ENCODE data around the gene KLRF2. TPM values are rescaled to one million over a fixed set of nuclear protein-coding genes. Genes with fewer than 3 reads are reported as not detected.
A peak's percentile ranks its signal among the peaks of the same experiment; 100 is the strongest.

Gene KLRF2
- polyA plus RNA-seq, 1 donor: 1.2 TPM

GRCh38 chr12:9908350-9908749 is 27.1 kb downstream of the KLRF2 start:
- Histone ChIP-seq H3K4me3 (ENCODE audit: low read length) (no peak overlapping the region), H3K9me3 (ENCODE audit: control insufficient read depth, low read depth, low read length) (no peaks in the 10 kb centered on the region), H3K36me3 (ENCODE audit: control insufficient read depth, insufficient read depth, low read length) (no peaks in the 10 kb centered on the region), H3K27ac (ENCODE audit: low read length) (no peak overlapping the region), H3K27me3 (ENCODE audit: control insufficient read depth, insufficient read depth, low read length) (no peaks in the 10 kb centered on the region), H3K4me1 (ENCODE audit: control insufficient read depth, insufficient read depth, low read length) (no peaks in the 10 kb centered on the region)
- DNase-seq: no peak
- 80% methylated on average over 1 of the region's 4 CpGs for WGBS (ENCODE audit: insufficient coverage, low lambda C conversion rate)

DNA sequence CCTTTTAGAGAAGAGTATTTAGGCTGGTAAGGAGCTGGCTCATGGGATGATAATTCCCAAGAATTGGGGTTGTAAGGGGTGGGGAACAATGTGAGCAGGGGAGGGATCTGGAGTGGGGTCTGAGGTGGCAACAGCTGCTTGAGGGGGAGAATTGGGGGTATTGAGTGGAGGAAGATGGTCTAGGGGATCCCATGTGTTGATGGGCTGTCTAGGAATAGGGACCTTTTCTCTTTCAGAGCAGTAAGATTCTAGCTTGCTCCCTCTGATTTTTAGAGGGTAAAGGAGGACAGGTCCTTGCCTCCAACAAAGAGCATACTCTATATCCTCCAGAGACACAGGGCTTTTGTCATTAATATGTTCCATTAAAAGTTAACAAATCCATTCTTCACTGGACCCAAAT is 28.4 kb downstream of the KLRF2 start:
- Histone ChIP-seq H3K27me3 (ENCODE audit: control insufficient read depth, insufficient read depth, low read length) (no peaks in the 10 kb centered on the region), H3K36me3 (ENCODE audit: control insufficient read depth, insufficient read depth, low read length) (no peaks in the 10 kb centered on the region), H3K27ac (ENCODE audit: low read length) (no peak overlapping the region), H3K4me3 (ENCODE audit: low read length) (no peak overlapping the region), H3K9me3 (ENCODE audit: control insufficient read depth, low read depth, low read length) (no peaks in the 10 kb centered on the region), H3K4me1 (ENCODE audit: control insufficient read depth, insufficient read depth, low read length) (no peaks in the 10 kb centered on the region)
- no peak for DNase-seq

GRCh38 chr12:9910716-9911421 is 29.6 kb downstream of the KLRF2 start:
- no CpG with 5 or more reads among the region's 7 CpGs for WGBS (ENCODE audit: insufficient coverage, low lambda C conversion rate)
- no peak for DNase-seq
- Histone ChIP-seq H3K27ac (ENCODE audit: low read length) (no peak overlapping the region), H3K36me3 (ENCODE audit: control insufficient read depth, insufficient read depth, low read length) (no peaks in the 10 kb centered on the region), H3K27me3 (ENCODE audit: control insufficient read depth, insufficient read depth, low read length) (no peaks in the 10 kb centered on the region), H3K9me3 (ENCODE audit: control insufficient read depth, low read depth, low read length) (no peaks in the 10 kb centered on the region), H3K4me1 (ENCODE audit: control insufficient read depth, insufficient read depth, low read length) (no peaks in the 10 kb centered on the region), H3K4me3 (ENCODE audit: low read length) (no peak overlapping the region)

- Histone ChIP-seq H3K4me3 (ENCODE audit: low read length) (no peak overlapping the region), H3K27me3 (ENCODE audit: control insufficient read depth, insufficient read depth, low read length) (no peaks in the 10 kb centered on the region), H3K27ac (ENCODE audit: low read length) (no peak overlapping the region), H3K36me3 (ENCODE audit: control insufficient read depth, insufficient read depth, low read length) (no peaks in the 10 kb centered on the region), H3K9me3 (ENCODE audit: control insufficient read depth, low read depth, low read length) (no peaks in the 10 kb centered on the region), H3K4me1 (ENCODE audit: control insufficient read depth, insufficient read depth, low read length) (no peaks in the 10 kb centered on the region)
- no peak for DNase-seq
These were observed 30.4 kb downstream of the KLRF2 start for GRCh38 chr12:9911708-9912107.

GRCh38 chr12:9919443-9919842 is 38.2 kb downstream of the KLRF2 start:
- WGBS (ENCODE audit: insufficient coverage, low lambda C conversion rate): no CpG with 5 or more reads among the region's 3 CpGs
- no peak for DNase-seq
- Histone ChIP-seq H3K4me3 (ENCODE audit: low read length) (no peak overlapping the region), H3K4me1 (ENCODE audit: control insufficient read depth, insufficient read depth, low read length) (no peaks in the 10 kb centered on the region), H3K9me3 (ENCODE audit: control insufficient read depth, low read depth, low read length) (no peaks in the 10 kb centered on the region), H3K27ac (ENCODE audit: low read length) (no peak overlapping the region), H3K36me3 (ENCODE audit: control insufficient read depth, insufficient read depth, low read length) (no peaks in the 10 kb centered on the region), H3K27me3 (ENCODE audit: control insufficient read depth, insufficient read depth, low read length) (no peaks in the 10 kb centered on the region)

DNA sequence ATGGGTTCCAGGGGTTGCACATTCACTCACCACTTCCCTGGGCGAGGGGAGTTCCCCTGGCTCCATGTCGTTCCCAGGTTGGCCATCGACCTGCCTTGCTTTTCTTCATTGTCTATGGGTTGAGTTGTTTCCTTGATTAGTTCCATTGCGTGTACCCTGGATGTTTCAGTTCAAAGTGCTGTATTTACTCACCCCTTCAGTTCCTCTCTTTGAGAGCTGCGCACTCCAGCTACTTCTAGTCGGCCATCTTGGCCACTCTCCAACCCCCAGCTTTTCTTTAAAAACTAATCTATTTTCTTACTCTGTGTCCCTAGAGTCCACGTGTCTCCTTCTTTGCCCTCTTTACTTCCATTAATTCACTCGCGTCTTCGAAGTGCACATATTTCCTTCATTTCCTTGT is 39.2 kb downstream of the KLRF2 start:
- DNase-seq: no peak
- WGBS (ENCODE audit: insufficient coverage, low lambda C conversion rate): 94% methylated on average over 6 of the region's 10 CpGs

GRCh38 chr12:9922429-9922828 is 41.1 kb downstream of the KLRF2 start:
- Histone ChIP-seq H3K27me3 (ENCODE audit: control insufficient read depth, insufficient read depth, low read length) (no peaks in the 10 kb centered on the region), H3K9me3 (ENCODE audit: control insufficient read depth, low read depth, low read length) (no peaks in the 10 kb centered on the region), H3K4me1 (ENCODE audit: control insufficient read depth, insufficient read depth, low read length) (no peaks in the 10 kb centered on the region), H3K36me3 (ENCODE audit: control insufficient read depth, insufficient read depth, low read length) (no peaks in the 10 kb centered on the region), H3K4me3 (ENCODE audit: low read length) (no peak overlapping the region), H3K27ac (ENCODE audit: low read length) (no peak overlapping the region)
- no peak for DNase-seq
- 100% methylated on average over 1 of the region's 1 CpG for WGBS (ENCODE audit: insufficient coverage, low lambda C conversion rate)

More for the DNA sequence above, 39.2 kb downstream of the KLRF2 start:
- Histone ChIP-seq H3K4me3 (ENCODE audit: low read length) (no peak overlapping the region), H3K27ac (ENCODE audit: low read length) (no peak overlapping the region), H3K27me3 (ENCODE audit: control insufficient read depth, insufficient read depth, low read length) (no peaks in the 10 kb centered on the region), H3K4me1 (ENCODE audit: control insufficient read depth, insufficient read depth, low read length) (no peaks in the 10 kb centered on the region), H3K9me3 (ENCODE audit: control insufficient read depth, low read depth, low read length) (no peaks in the 10 kb centered on the region), H3K36me3 (ENCODE audit: control insufficient read depth, insufficient read depth, low read length) (no peaks in the 10 kb centered on the region)

GRCh38 chr12:9925705-9926393 is 44.6 kb downstream of the KLRF2 start:
- H3K4me3 ChIP-seq (ENCODE audit: low read length): no peak overlapping the region
- H3K9me3 ChIP-seq (ENCODE audit: control insufficient read depth, low read depth, low read length): no peaks in the 10 kb centered on the region
- DNase-seq: peak; percentile 13 to 37
- WGBS (ENCODE audit: insufficient coverage, low lambda C conversion rate): 40% methylated on average over 1 of the region's 5 CpGs
- no peaks in the 10 kb centered on the region for H3K4me1 ChIP-seq (ENCODE audit: control insufficient read depth, insufficient read depth, low read length)
- no peaks in the 10 kb centered on the region for H3K27me3 ChIP-seq (ENCODE audit: control insufficient read depth, insufficient read depth, low read length)
- H3K36me3 ChIP-seq (ENCODE audit: control insufficient read depth, insufficient read depth, low read length): no peaks in the 10 kb centered on the region
- no peak overlapping the region for H3K27ac ChIP-seq (ENCODE audit: low read length)

- Histone ChIP-seq H3K9me3 (ENCODE audit: control insufficient read depth, low read depth, low read length) (no peaks in the 10 kb centered on the region), H3K27me3 (ENCODE audit: control insufficient read depth, insufficient read depth, low read length) (no peaks in the 10 kb centered on the region), H3K4me3 (ENCODE audit: low read length) (no peak overlapping the region), H3K27ac (ENCODE audit: low read length) (no peak overlapping the region), H3K4me1 (ENCODE audit: control insufficient read depth, insufficient read depth, low read length) (no peaks in the 10 kb centered on the region), H3K36me3 (ENCODE audit: control insufficient read depth, insufficient read depth, low read length) (no peaks in the 10 kb centered on the region)
- 70% methylated on average over 1 of the region's 3 CpGs for WGBS (ENCODE audit: insufficient coverage, low lambda C conversion rate)
- DNase-seq: no peak
These were observed 45.6 kb downstream of the KLRF2 start for GRCh38 chr12:9926876-9927275.

DNA sequence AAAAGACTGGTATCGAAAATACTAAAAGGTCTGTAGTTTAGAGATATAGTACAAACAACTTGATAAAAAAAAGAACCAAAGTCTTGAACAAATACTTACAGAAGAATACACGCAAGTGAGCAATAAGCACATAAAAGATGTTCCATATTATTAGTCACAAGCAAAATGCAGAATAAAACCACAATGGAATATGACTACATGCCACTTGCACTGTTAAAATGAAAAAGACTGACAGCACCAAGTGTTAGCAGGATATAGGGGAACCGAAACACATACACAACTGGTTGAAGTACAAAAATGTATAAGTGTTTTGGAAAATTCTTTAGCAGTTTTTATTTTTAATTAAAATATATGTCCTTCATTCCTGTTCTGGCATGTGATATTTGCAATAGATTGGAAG is 47.3 kb downstream of the KLRF2 start:
- H3K36me3 ChIP-seq (ENCODE audit: control insufficient read depth, insufficient read depth, low read length): no peaks in the 10 kb centered on the region
- H3K27ac ChIP-seq (ENCODE audit: low read length): no peak overlapping the region
- H3K9me3 ChIP-seq (ENCODE audit: control insufficient read depth, low read depth, low read length): no peaks in the 10 kb centered on the region
- H3K4me3 ChIP-seq (ENCODE audit: low read length): no peak overlapping the region
- no peak for DNase-seq
- WGBS (ENCODE audit: insufficient coverage, low lambda C conversion rate): 88% methylated on average over 2 of the region's 3 CpGs
- H3K27me3 ChIP-seq (ENCODE audit: control insufficient read depth, insufficient read depth, low read length): no peaks in the 10 kb centered on the region
- H3K4me1 ChIP-seq (ENCODE audit: control insufficient read depth, insufficient read depth, low read length): no peaks in the 10 kb centered on the region

DNA sequence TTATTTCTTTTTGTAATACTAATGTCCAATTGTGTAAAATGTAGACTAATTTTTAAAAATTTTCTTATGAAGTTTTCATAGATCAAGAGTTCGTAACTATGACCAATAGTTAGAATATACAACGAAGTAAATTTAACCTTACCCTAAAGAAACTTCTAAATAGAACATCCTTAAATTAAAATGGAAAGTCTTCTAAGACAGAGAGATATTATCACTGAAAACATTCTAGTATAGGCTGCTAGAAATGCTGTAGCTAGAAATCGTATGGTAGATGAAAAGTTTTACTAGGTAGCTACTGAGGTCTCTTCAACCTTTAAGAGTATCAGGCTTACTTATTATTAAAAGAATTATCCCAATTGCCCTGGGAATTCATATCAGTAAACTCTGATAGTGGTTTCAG is 50.0 kb downstream of the KLRF2 start:
- WGBS (ENCODE audit: insufficient coverage, low lambda C conversion rate): 73% methylated on average over 3 of the region's 3 CpGs
- H3K9me3 ChIP-seq (ENCODE audit: control insufficient read depth, low read depth, low read length): no peaks in the 10 kb centered on the region
- no peaks in the 10 kb centered on the region for H3K27me3 ChIP-seq (ENCODE audit: control insufficient read depth, insufficient read depth, low read length)
- no peaks in the 10 kb centered on the region for H3K36me3 ChIP-seq (ENCODE audit: control insufficient read depth, insufficient read depth, low read length)
- H3K4me1 ChIP-seq (ENCODE audit: control insufficient read depth, insufficient read depth, low read length): no peaks in the 10 kb centered on the region
- no peak overlapping the region for H3K27ac ChIP-seq (ENCODE audit: low read length)
- DNase-seq: no peak
- H3K4me3 ChIP-seq (ENCODE audit: low read length): no peak overlapping the region

All from large intestine (tissue), 3 donors.